Smooth muscle cell of the brain vasculature (primary cell): ENCODE data around the gene UTP3.
A peak's percentile ranks its signal among the peaks of the same experiment; 100 is the strongest.
"Not testable (repeated sequence)": the region's sequence is repeated elsewhere in the genome, so short reads cannot be mapped to it uniquely, and the experiment has no call there.

ENCODE experiments used
- DNase-seq: peaks from one replicate; pipeline ENCODE4 v3.0.0-alpha.2; 2012; ENCODE audit warnings: low read depth, low spot score

The UTP3 gene, protein sequence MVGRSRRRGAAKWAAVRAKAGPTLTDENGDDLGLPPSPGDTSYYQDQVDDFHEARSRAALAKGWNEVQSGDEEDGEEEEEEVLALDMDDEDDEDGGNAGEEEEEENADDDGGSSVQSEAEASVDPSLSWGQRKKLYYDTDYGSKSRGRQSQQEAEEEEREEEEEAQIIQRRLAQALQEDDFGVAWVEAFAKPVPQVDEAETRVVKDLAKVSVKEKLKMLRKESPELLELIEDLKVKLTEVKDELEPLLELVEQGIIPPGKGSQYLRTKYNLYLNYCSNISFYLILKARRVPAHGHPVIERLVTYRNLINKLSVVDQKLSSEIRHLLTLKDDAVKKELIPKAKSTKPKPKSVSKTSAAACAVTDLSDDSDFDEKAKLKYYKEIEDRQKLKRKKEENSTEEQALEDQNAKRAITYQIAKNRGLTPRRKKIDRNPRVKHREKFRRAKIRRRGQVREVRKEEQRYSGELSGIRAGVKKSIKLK

DNA sequence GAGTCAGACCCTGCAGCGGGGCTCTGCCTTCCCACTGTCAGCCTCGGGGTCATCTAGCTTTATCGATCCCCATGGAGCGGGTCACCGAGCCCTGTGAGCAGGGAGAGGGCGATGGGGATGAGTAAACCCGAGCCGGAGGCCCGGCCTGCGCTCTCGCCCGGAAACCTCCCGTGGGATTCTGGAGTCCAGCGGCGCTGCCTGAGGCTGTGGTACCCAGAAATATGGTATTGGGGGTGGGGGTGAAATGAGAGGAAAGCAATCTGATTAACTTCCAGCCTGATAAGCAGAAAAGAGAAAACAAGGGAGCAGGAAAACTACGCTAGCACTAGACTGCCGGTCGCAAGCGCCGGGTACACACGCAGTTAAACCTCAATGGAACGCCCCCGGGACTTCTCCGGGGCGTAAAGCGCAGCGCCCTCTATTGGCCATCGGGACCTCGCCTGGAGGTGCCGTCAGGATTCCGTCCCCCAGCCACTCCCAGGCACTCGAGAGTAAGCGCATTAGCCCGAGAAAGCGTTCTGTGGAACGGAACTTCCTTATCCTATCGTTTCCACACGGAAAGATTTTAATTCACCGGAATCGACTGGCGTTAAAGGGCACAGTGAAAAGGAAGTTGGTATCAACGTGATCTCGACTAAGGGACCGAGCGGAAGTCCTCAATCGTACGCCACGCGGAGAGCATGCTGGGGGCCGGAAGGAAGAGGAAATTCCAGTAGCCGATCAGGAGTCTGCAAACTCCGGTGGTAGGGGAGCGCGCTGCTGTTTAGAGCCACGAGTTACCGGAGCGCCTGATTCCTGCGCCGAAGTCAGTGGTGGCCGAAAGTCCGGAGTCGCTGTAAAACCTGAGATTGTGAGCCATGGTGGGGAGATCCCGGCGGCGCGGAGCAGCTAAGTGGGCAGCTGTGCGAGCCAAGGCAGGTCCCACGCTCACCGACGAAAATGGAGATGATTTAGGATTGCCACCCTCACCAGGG, at the start of gene UTP3:
Gene UTP3 (plus strand): TSS at position 712 of the 974 bp plus-strand sequence. CDS start 146 bp downstream, at position 858.
- peak; percentile 96 for DNase-seq

DNA sequence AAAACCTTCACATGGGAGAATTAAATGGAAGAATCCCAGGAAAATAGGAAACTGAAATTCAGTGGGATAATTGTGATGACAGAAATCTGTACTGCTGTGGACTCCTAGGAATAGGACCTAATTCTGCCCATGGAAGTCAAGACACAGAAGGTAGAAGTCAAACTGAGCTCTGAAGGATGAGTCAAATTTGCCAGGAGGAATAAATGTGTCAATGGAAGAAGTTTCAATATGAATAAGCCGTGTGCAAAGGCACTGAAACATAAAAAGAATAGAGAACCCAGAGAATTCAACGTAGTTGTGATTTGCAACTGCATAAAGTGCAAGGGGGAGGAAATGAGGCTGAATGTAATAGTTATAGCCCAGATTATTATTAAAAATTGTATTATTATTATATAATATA, 48.1 kb upstream of the UTP3 start:
- DNase-seq, result no peak

DNA sequence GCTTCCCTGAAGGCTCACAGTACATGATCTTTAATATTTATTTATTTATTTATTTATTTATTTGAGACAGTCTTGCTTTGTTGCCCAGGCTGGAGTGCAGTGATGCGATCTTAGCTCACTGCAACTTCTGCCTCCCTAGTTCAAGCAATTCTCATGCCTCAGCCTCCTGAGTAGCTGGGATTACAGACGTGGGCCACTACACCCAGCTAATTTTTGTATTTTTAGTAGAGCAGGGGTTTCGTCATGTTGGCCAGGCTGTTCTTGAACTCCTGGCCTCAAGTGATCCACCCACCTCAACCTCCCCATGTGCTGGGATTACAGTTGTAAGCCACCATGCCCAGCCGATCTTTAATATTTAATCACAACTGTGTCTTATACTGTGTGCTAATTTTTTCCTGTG, 37.6 kb upstream of the UTP3 start:
- not testable (repeated sequence) for DNase-seq

DNA sequence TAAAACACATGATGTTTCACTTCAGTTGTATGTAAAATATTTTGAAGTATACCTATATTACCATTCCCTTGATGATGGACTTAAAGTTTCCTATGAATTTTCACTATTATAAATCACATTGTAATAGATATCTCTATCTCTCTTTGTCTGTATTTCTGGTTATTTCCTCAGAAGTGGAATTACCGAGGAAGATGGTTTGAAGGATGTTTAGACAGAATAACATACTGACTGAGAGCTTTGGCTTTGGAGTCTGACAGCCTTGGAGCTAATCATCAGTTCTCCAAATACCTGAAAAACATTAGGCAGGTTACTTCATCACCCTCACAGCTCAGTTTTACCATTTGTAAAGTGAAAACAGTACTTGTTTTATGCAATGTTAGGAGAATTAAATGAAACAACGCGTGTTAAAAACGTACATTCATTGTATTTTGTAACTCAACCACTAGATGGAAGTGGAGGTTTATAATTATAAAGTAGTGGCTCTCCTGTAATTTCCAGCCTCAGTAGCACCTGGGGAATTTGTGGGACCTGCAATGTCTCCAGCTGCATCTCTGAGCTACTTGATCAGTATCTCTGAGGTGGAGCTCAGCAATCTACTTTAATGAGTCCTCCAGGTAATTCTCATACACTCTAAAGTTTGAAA, 36.3 kb upstream of the UTP3 start:
- DNase-seq, result peak; percentile 6

DNA sequence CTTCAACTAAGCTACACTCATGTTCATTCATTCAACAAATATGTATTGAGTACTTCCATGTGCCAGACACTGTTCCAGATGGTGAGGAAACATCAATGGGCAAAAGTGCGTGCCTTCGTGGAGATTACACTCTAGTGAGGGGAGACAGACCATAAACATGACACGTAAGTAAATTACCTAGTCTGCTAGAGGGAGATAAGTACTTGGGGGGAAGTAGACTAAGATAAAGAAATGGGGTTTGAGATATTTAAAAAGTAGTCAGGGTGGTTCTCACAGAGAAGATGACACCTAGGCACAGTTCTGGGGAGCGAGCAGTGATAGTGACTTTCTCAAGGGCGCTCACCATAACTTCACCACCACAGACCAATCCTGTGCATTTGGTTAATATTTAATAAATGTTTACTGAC, 33.7 kb upstream of the UTP3 start:
- no peak for DNase-seq

DNA sequence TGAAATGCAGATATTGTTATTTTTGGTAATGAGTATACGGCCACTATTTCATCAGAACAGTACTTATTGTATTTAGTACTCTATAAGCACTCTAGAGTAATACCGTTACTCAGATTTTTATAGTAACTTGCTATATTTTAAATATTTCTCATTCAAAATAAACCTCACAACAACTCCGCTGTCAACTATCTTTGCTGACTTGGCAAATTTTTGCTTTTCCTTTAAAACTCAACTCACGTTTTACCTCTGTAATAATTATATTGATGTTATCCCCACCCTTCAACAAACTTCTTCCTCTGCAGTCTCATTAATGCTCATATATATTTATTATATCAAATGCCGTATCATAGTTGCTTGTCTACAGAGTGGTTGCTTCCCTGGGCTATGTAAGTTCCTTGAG, 31.0 kb upstream of the UTP3 start:
- no peak for DNase-seq

DNA sequence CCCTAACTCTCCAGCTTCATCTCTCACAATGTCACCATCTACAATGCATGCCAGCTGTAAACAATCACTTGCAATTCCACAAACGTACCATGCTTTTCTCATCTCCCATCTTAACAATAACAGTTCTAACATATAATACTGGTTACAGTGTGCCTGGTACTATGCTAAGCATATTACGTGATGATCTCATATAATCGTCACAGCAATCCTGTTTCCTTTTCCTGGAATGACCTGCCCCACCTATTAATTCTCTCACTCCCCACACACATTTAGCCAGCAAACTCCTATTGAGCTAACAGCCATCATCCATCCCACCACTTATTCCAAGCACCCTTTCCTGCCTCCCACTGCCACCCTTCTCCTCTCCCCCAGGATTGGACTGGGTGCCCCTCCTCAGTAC, 29.9 kb upstream of the UTP3 start:
- no peak for DNase-seq

DNA sequence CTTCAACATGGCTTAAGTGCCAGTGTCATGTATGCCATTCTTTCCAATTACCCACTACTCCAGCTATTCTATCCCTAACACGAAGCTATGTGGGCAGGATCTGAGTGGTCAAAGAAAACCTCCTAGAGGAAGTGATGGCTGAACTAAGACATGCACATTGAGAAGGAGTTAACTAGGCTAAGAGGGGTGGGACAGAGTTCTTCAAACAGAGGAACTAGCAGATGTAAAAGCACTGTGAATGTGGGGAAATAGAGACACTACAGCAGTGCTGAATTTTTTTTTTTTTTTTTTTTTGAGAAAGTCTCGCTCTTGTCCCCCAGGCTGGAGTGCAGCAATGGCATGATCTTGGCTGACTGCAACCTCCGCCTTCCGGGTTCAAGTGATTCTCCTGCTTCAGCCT, 28.2 kb upstream of the UTP3 start:
- DNase-seq, result no peak

DNA sequence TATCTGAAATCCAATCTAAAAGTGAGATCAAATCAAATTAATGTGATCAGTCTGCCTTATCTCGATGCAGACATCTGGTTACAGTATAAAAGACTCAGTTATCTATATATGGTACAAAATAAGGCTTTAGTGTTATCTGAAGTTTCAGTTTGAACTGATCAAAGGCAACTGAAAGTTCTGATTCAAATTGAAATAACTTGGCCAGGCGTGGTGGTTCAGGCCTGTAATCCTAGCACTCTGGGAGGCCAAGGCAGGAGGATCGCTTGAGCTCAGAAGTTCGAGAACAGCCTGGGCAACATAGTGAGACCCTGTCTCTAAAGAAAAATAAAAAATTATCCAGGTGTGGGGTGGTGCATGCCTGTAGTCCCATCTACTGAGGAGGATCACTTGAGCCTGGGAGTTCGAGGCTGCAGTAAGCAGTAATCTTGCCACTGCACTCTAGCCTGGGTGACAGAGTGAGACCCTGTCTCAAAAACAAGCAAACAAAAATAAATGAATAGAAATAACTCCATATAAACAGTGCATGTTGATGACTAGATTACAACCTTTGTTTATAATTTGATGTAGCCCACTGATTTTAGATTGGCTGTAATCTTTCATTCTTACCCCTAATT, 26.9 kb upstream of the UTP3 start:
- DNase-seq, result not testable (repeated sequence)

DNA sequence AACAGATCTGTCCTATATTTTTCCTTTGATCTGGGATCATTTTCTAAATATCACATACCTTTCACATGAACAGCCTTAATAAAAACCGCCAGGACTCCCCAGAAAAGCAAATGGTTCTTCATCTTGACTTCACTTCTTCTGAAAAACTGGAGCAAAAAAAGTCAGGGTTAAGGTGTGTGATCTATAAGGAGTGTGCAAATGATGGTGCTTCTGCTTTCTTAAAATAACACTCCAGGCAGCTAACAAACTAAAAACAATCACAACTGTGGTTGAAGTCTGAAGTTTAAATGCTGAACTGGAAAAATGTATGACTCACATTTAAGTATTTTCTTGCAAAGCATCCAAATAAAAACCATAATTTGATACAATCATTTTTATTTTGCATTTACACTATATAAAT, 22.0 kb upstream of the UTP3 start, which contains the start of gene JCHAIN:
Gene JCHAIN (minus strand): TSS at position 140 of the 400 bp plus-strand sequence. CDS start 18 bp downstream, at position 122.
- no peak for DNase-seq

DNA sequence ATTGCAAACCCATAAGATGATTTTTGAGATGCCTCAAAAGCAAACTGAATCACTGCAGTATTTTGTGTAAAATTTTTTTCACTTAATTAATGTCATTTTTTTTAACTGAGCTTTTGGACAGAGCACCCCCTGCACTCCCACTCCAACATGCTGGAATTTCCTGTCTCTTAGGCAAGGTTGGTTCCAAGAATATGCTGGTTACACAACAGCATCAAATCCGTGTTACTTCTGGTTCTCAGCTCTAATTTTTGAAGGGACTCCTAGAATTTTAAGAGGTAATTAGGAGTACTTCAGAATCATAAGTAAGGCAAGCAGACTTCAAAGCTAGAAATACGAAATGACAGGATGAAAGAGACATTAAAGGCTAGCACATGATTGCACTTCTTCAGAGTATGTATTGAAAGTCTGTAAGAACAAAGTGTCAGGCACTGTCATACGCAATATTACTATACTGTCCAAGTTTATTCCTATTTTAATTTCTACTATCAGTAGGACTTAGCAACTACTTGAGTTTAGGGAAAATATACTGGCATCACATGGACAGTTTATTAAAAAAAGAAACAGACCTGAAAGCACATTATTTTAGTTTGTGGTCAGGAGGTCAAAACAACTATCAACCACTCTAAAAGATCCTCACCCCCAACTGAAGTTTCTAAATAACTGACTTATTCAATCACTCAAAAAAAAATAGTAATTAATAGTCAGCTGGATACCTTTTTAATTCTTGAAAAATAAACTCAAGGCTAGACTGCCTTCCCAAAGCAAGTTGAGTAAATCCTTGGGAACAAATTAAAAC, 20.4 kb upstream of the UTP3 start:
- DNase-seq, result no peak

DNA sequence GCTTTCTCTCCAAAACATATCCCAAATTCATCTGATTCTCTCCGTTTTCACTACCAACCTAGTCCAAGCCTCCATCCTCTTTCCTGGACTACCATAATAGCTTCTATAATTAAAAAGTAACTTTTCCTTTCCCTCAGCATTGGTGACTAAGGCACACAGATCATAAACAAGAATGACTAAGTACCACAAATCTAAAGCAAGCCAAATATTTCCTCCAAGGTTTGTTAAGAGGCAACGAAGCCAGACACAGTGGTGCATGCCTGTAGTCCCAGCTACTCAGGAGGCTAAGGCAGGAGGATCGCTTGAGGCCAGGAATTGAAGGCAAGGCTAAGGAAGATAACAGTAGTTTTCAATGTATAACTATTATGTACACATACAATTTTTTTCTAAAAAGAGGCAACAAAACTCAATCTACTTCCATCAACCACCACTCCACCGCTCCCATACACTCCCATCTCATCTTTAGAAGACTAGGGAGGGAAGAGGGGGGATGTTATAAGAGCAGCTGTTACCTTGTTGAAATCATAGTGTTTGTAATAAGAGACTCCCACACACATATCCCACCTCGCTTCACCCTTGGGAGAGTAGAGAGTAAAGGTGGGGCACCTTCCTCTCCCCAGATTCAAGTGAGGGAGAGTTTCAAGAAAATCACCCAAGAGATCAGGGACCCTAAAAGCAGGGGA, 17.9 kb upstream of the UTP3 start:
- no peak for DNase-seq

DNA sequence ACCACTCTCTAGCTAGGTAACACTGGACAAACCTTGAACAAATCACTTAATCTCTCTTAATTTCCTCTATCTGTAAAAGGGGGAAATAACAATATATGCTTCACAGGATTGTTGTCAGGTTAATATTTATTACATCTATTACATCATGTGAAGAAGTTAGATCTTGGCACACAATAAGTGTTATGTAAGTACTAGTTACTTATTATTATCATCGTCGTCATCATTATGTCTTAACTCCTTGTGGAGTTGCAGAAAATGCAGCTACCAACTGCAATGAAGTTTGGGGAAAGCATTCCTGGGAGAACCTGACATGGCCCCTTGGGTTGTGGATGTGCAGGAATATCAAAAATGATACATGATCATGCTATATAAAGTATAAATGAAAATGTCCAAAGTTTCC, 17.2 kb upstream of the UTP3 start:
- no peak for DNase-seq

DNA sequence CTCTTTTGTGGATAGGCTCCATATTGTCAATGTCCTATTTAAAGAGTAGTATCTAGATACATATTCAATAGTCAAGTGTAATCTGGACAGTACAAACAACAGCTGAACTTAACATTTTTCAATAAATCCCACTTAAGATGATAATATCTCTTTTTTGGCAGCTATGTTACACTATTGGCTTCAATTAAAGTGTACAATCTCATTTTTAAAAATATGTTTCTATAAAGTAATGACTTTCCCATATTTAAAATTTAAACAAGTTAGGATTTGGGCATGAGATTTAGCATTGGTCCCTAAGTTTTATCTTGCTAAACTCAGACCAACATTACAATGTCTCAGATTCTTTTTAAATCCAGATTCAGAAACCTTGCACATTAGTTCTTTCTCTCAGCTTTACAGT, 14.1 kb upstream of the UTP3 start:
- DNase-seq, result no peak

DNA sequence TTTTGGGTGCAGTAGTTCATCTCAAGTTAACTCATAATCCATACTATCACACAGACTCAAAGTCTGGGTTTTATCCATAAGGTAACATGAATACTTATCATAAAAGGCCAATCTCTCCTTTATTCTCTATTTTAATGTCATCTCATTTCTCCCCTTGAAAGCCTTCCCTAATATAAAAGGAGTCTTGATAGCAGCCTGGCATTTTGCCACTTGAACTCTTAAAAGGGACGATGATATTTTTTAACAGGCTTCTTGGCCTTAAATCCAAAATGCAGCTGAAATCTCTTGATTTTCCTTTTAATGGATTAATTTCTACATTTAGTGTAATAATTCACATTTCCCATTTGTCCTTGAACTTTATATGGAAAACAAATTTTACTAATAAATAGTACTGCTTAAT, 13.6 kb upstream of the UTP3 start:
- DNase-seq, result no peak

DNA sequence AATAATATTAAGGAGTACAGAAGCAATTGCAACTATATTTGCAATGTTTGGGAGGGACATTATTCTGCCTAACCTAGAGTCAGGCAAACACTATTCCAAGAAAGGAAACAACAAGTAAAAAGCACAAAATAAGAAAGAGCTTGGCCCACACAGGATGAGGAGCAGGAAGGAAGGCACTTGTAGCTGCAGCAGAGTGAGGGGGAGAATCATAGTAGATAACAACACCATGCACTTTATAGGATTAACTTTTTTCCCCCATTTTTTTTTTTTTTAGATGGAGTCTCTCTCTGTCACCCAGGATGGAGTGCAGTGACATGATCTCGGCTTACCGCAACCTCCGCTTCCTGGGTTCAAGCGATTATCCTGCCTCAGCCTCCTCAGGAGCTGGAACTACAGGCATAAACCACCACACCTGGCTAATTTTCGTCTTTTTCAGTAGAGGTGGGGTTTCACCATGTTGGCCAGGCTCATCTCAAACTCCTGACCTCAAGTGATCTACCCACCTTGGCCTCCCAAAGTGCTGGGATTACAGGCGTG, 11.7 kb upstream of the UTP3 start:
- DNase-seq, result no peak

DNA sequence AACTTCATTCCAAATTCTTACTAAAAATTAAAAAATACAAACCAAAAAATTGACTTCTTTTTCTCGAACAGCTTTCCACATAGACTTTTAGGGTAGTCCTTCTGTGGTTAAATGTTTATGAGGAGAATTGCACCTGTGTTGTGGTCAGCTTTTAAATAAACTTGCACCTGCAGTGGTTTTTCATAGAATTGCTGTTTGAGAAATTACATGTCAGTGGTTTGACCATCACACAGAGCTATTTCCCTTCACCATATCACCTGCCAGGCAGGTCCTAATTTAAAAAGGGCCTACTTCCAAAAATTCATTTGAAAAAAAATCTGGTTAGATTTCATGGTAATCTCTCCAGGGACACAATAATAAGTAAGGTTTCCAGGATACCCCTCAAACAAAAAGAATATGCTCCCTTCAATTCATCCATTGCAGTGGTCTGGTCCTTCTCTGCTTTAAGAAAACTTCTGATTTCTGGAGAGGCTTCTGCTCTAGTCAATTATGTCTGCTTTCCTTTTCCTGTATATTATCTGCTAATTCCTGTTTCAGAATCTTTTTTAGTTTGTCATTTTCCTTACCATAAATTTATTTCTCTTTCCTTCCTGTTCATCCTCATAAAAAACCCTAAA, 9.8 kb upstream of the UTP3 start:
- no peak for DNase-seq

DNA sequence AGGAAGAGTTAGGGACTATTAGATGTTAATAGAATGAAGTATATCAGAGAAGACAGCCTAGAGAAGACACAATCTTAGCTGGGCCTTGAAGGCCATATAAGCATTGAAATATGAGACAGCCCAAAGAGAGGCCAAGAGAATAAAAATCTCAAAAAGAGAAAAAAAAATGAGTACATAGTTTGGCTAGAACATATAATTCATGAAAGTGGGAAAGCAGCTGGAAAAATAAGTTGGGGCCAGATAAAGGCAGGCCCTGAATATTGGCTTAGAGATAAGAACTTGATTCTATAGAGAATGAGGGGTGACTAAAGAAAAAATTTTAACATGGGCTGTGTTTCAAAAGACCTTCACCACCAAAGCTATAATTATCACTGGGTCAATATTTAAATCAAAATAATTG, 7.4 kb upstream of the UTP3 start:
- DNase-seq, result no peak

DNA sequence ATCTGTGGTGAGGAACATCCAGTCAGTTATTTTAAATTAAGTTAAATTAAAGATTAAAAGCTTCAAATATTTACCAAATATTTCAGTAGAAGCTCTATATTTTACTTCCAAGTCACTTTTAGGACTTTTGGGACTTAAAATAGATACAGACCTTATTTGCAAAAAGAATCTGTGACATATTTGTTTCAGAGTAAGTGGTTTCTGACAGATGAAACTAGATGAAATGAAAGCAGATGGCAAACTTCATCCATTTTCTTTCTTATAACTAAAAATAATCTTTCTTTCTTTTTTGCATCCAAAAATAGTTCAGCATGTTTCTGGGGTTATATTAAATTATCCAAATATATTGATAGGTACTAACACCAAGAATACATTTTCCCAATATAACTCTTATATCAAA, 6.6 kb upstream of the UTP3 start:
- no peak for DNase-seq
